Peyer's patch (tissue), 4 donors: ENCODE data around the gene DBNL. TPM values are rescaled to one million over a fixed set of nuclear protein-coding genes. Genes with fewer than 3 reads are reported as not detected.

Experiments
- DNase-seq, 3 donors: peaks; one replicate each; pipeline ENCODE4 v3.0.0-alpha.2; 2017 to 2019
- H3K27ac ChIP-seq, 4 donors: fragments of 200-600 bp; sonication (generic); one replicate each; pipeline ENCODE4 v1.5.1; 2016 to 2019
- H3K27me3 ChIP-seq, 2 donors: fragments of 200-600 bp; sonication (generic); one replicate each; pipeline ENCODE4 v1.5.1; 2019
- H3K36me3 ChIP-seq, 3 donors: fragments of 200-600 bp; sonication (generic); one replicate each; pipeline ENCODE4 v1.5.1; 2016 to 2019
- H3K4me1 ChIP-seq, 4 donors: fragments of 200-600 bp; sonication (generic); one replicate each; pipeline ENCODE4 v1.5.1; 2016 to 2019
- H3K4me3 ChIP-seq, 4 donors: fragments of 200-600 bp; sonication (generic); 1 replicate in 3 of 4; 2 replicates in 1 of 4; pipeline ENCODE4 v1.5.1; 2016 to 2019; ENCODE audit warnings: mild to moderate bottlenecking in 1 of 4
- H3K9me3 ChIP-seq, 4 donors: fragments of 200-600 bp; sonication (generic); one replicate each; pipeline ENCODE4 v1.5.1; 2016 to 2019; ENCODE audit warnings: mild to moderate bottlenecking in 1 of 4
- POLR2A ChIP-seq, 2 donors: fragments of 450-650 bp; IDR thresholded peaks; one replicate each; pipeline ENCODE4 v1.5.1; 2017; ENCODE audit warnings: antibody characterized with exemption in 2 of 2, mild to moderate bottlenecking in 2 of 2, moderate library complexity in 2 of 2
- total RNA-seq, 4 donors: library from RNA; depleted of rRNA; stranded (reverse); fragments of >200 nt; gene quantifications; one replicate each; pipeline ENCODE4 v1.1.0, GENCODE V29; 2016
- TF ChIP-seq, protein P1 (sequence below), 6 experiments: fragments of 450-650 bp in 4 of 6; fragments of 200-600 bp in 2 of 6; sonication (generic) in 1 of 6; IDR thresholded peaks; one replicate each; pipeline ENCODE4 v1.5.1; 2017 to 2019; ENCODE audit warnings: antibody characterized with exemption in 6 of 6, mild to moderate bottlenecking in 3 of 6, moderate library complexity in 1 of 6

DBNL gene
- total RNA-seq, 4 donors from 2014 or later: 100 to 303 (median 111) TPM

DNA sequence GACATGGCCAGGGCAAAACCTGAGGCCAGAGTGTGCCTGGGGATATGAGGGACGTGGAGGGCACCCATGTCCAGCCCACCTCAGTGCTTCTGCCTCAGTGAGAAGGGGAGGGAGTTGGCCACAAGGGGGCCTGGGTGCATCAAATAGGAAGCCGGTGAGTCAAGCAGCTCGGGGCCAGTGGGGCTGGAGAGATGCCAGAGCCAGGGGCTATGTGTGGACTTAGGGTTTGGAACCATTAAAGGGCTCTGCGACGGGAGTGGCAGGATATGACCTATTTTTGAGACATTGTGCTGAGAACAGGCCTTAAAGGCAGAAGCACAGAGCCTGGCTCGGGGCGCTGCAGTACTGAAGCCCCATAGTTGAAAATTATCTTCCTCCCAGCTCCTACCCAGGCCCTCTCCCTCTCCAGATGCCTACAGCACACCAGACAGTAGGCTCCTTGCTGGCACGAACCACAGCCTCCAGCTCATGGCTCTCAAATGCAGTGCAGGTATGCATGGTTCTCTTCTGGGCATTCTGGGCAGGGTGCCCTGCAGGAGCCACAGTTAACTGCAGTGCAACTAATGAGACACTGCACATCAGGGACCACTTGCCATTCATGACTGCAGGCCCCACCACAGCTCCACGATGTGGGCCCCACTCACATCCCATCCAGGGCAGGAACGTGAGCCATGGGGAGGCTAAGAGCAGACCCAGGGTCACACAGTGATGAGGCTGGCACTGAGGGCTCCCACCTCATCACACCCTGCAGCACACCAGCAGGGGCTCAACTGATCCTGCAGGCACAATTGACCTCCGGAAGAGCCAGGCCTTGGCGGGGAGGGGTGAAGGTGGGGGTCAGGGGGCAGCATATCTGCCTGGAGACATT is 28.1 kb downstream of the DBNL start:
- Histone ChIP-seq H3K4me3 (no peak overlapping the region), H3K36me3 (peaks cover 0 to 50% (median 0%) of the 10 kb centered on the region in 3 donors), H3K27me3 (no peaks in the 10 kb centered on the region), H3K27ac (peak overlapping the region; percentile 72 to 87 (median 83)), H3K9me3 (no peaks in the 10 kb centered on the region), H3K4me1 (peaks cover 7 to 34% (median 11%) of the 10 kb centered on the region in 4 donors)
- TF ChIP-seq, protein P1, sequence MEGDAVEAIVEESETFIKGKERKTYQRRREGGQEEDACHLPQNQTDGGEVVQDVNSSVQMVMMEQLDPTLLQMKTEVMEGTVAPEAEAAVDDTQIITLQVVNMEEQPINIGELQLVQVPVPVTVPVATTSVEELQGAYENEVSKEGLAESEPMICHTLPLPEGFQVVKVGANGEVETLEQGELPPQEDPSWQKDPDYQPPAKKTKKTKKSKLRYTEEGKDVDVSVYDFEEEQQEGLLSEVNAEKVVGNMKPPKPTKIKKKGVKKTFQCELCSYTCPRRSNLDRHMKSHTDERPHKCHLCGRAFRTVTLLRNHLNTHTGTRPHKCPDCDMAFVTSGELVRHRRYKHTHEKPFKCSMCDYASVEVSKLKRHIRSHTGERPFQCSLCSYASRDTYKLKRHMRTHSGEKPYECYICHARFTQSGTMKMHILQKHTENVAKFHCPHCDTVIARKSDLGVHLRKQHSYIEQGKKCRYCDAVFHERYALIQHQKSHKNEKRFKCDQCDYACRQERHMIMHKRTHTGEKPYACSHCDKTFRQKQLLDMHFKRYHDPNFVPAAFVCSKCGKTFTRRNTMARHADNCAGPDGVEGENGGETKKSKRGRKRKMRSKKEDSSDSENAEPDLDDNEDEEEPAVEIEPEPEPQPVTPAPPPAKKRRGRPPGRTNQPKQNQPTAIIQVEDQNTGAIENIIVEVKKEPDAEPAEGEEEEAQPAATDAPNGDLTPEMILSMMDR (IDR thresholded peaks at IDR 0.05): peak; percentile 23 to 52 (median 48)
- no peak for TF ChIP-seq POLR2A (IDR thresholded peaks at IDR 0.05)
- DNase-seq: peak; percentile 70 to 86 (median 74)

DNA sequence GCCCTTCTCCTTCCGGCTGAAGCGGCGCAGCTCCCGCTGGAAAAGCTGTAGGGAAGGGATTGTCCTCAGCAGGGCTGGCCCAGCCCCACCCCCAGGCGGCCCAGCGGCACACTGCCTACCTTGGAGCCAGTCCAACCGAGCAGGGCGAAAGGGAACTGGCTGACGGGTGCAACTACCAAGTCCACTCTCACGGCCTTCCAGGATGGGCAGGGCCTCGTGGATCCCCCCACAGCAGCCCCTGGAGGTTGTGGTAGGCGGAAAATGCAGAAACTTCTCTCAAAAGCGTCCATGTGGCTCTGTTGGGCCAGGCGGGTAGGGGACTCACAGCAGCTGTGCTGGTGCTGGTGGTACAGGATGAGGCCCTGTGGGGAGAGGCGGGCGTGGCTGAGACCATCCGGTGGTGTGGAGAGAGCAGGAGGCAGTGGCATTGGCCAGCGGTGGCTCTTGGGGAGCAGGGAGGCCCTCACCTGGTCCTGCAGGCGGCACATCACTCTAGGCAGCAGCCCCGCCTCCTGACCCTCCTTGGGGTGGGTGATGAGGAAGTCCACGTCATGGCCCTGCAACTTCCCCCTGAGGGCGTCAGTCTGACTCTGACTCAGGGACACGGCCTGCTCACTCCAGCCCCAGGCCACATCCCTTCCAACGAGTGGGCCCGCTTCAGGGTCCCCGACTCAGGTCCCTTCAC is 29.3 kb downstream of the DBNL start:
- peak overlapping the region; percentile 72 to 87 (median 83) for H3K27ac ChIP-seq

DNA sequence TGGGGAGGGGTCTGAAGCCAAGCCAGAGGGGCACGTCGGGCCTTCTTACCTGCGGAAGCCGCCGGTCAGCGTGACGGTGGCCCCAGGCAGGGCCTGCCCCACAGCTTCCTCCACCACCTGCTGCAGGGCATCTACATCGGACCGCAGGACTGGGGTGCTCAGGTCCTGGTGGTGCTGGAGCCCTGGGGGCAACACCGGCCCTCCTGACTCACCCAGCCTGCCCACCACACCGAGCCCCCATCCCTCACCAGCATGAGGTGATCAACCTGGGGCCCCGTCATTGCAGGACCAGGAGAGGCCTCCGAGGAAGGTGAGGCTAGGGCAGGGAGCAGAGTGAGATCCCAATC is 29.8 kb downstream of the DBNL start:
- Histone ChIP-seq H3K4me3 (no peak overlapping the region), H3K4me1 (peaks cover 7 to 34% (median 11%) of the 10 kb centered on the region in 4 donors), H3K36me3 (peaks cover 0 to 67% (median 0%) of the 10 kb centered on the region in 3 donors), H3K9me3 (no peaks in the 10 kb centered on the region), H3K27me3 (no peaks in the 10 kb centered on the region), H3K27ac (peak overlapping the region; percentile 72 to 87 (median 83))
- no peak for TF ChIP-seq POLR2A (IDR thresholded peaks at IDR 0.05)
- TF ChIP-seq, protein P1 (IDR thresholded peaks at IDR 0.05): no peak
- DNase-seq: no peak

More for the DNA sequence above, 29.3 kb downstream of the DBNL start:
- no peaks in the 10 kb centered on the region for H3K27me3 ChIP-seq
- peak; percentile 89 to 93 (median 90) for DNase-seq
- TF ChIP-seq, protein P1 (IDR thresholded peaks at IDR 0.05): peak in 3 of 6 experiments; percentile 24 to 42 (median 27)
- TF ChIP-seq POLR2A (IDR thresholded peaks at IDR 0.05): peak; percentile 10 to 24
- H3K36me3 ChIP-seq: peaks cover 0 to 62% (median 0%) of the 10 kb centered on the region in 3 donors
- peaks cover 7 to 34% (median 11%) of the 10 kb centered on the region in 4 donors for H3K4me1 ChIP-seq
- H3K4me3 ChIP-seq: peak overlapping the region in 1 of 4 donors; percentile 6
- no peaks in the 10 kb centered on the region for H3K9me3 ChIP-seq

DNA sequence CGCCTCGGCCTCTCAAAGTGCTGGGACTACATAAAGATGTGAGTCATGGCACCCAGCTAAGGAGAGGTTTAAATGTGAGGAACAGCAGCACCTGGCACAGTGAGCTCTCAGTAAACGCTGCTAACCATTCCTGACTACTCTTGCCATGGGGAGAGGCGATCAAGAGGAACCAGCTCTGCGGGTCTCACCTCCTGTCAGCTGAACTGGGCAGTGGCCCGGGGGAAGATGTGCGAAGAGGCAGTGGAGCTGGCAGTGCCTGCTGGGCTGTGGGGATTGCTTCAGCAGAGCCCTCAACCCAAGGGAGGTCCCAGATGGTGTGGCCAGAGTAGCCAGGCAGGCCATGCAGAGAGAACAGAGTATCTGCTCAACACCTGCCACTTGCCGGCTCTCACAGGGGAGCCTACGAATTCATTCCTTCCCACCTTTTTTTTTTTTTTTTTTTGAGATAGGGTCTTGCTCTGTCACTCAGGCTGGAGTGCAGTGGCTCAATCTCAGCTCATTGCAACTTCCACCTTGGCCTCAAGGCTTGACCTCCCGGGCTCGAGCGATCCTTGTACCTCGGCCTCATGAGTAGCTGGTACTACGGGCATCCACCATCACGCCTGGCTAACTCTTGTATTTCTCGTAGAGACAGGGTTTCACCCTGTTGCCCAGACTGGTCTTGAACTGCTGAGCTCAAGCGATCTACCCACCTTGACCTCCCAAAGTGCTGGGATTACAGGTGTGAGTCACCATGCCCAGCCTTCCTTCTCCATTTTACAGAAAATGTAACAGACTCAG is 31.0 kb downstream of the DBNL start:
- Histone ChIP-seq H3K4me1 (peaks cover 7 to 43% (median 13%) of the 10 kb centered on the region in 4 donors), H3K36me3 (peaks cover 0 to 79% (median 0%) of the 10 kb centered on the region in 3 donors), H3K9me3 (no peaks in the 10 kb centered on the region), H3K27me3 (no peaks in the 10 kb centered on the region), H3K27ac (peak overlapping the region in 3 of 4 donors; percentile 46 to 76 (median 46)), H3K4me3 (no peak overlapping the region)
- no peak for DNase-seq
- TF ChIP-seq, protein P1 (IDR thresholded peaks at IDR 0.05): no peak
- no peak for TF ChIP-seq POLR2A (IDR thresholded peaks at IDR 0.05)
